ENCODE results near the gene CD84. TPM values are rescaled to one million over a fixed set of nuclear protein-coding genes. Genes with fewer than 3 reads are reported as not detected.

The CD84 gene
- total and polyA plus RNA-seq, 12 donors, result 1.0 to 29.9 (median 12.4) TPM

DNA sequence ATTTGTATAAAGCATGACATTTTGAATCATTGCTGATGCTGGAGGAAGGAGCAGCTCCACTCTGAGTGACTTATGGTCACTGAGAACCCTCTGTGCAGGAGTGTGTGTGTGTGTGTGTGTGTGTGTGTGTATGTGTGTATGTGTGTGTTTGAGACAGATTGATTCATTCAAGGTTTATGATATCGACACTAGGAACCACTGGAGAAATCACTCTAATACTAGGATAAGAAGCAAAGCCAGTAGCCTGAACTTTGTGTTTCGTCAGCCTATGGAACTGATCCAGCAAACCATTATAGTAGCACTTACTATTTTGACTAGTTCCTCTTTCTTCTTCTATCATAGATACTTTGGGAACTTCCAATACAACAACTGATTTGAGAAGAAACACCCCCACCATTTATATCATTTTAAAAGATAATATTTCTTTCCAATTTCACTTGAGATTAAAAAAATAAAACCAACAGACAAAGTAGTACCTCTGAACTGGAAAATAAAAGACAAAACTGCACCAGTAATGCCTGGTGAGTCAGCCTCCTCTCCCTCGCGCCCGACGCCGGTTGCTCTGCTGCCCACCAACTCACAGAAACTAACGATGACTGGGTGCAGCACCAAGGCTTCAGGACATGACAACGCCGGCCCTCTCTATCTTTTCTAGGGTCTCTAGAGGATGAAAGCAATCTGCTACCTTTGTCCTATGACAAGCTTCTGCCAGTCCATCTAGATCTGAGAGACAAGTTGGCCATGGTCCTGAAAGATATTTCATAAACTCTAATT is 46.6 kb upstream of the CD84 start:
- no peak overlapping the region for H3K27ac ChIP-seq
- peak in 1 of 7 donors; percentile 30 for DNase-seq
- no peak for TF ChIP-seq POLR2A (IDR thresholded peaks at IDR 0.05)
- TF ChIP-seq, protein P1, sequence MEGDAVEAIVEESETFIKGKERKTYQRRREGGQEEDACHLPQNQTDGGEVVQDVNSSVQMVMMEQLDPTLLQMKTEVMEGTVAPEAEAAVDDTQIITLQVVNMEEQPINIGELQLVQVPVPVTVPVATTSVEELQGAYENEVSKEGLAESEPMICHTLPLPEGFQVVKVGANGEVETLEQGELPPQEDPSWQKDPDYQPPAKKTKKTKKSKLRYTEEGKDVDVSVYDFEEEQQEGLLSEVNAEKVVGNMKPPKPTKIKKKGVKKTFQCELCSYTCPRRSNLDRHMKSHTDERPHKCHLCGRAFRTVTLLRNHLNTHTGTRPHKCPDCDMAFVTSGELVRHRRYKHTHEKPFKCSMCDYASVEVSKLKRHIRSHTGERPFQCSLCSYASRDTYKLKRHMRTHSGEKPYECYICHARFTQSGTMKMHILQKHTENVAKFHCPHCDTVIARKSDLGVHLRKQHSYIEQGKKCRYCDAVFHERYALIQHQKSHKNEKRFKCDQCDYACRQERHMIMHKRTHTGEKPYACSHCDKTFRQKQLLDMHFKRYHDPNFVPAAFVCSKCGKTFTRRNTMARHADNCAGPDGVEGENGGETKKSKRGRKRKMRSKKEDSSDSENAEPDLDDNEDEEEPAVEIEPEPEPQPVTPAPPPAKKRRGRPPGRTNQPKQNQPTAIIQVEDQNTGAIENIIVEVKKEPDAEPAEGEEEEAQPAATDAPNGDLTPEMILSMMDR (IDR thresholded peaks at IDR 0.05), result no peak
- H3K4me3 ChIP-seq, result no peak overlapping the region
- WGBS, 4 donors, result 71 to 83% (median 78%) methylated on average over 10 of the region's 10 CpGs
- peaks cover 0 to 4% of the 10 kb centered on the region in 2 donors for H3K4me1 ChIP-seq (replicated peaks in 1 of 2)
- H3K9me3 ChIP-seq (replicated peaks in 1 of 3), result no peaks in the 10 kb centered on the region
- H3K36me3 ChIP-seq (replicated peaks in 1 of 2), result no peaks in the 10 kb centered on the region
- H3K27me3 ChIP-seq, result no peaks in the 10 kb centered on the region
- intact Hi-C loops (cut with DNase I), result no loop called here

DNA sequence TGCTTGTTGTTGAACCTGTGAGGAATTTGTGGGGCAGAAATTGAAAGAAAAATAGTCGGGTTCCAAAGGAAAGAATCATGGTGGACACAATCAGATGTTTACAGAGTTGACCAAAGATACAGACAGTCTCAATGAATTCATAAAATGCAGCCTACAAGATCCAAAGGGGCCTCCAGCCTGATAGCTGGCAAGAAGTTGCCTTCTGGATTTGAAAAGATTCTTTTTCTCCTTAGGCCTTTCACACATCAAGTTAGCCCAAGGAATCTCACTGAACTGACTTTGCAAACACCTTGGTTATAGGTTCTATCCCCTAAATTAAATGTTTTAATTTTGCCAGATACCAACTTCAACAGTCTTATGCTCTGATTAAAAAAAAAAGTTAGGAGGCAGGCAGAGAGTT is 46.0 kb upstream of the CD84 start:
- TF ChIP-seq, protein P1 (IDR thresholded peaks at IDR 0.05), result no peak
- TF ChIP-seq POLR2A (IDR thresholded peaks at IDR 0.05), result no peak
- H3K27me3 ChIP-seq, result no peaks in the 10 kb centered on the region
- intact Hi-C loops (cut with DNase I), result no loop called here
- DNase-seq, result no peak
- H3K27ac ChIP-seq, result no peak overlapping the region
- H3K9me3 ChIP-seq (replicated peaks in 1 of 3), result no peaks in the 10 kb centered on the region
- H3K4me3 ChIP-seq, result no peak overlapping the region
- 60 to 75% (median 64%) methylated on average over 1 of the region's 1 CpG for WGBS, 4 donors
- H3K36me3 ChIP-seq (replicated peaks in 1 of 2), result no peaks in the 10 kb centered on the region
- peaks cover 0 to 3% of the 10 kb centered on the region in 2 donors for H3K4me1 ChIP-seq (replicated peaks in 1 of 2)

DNA sequence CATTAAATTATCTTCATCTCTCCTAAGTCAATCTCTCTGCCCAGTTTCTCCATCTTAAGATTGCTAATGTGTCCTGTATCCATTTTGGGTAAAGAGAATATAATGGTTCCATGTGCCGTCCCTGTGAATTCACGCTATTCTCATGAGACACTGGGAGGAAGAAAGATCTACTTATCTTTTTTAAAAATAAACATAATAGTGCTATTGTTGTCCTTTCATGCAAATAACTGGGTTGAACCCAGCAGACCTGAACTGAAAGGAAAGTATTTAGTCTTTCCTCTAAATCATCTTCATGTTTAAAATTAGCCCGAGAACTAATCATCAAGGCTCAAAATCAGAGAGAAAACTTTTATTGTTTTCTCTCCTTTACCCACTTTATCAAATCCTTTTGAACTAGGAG is 45.2 kb upstream of the CD84 start:
- H3K27ac ChIP-seq, result no peak overlapping the region
- no peaks in the 10 kb centered on the region for H3K4me1 ChIP-seq (replicated peaks in 1 of 2)
- DNase-seq, result no peak
- no peaks in the 10 kb centered on the region for H3K36me3 ChIP-seq (replicated peaks in 1 of 2)
- TF ChIP-seq, protein P1 (IDR thresholded peaks at IDR 0.05), result no peak
- no peak for TF ChIP-seq POLR2A (IDR thresholded peaks at IDR 0.05)
- intact Hi-C loops (cut with DNase I), result no loop called here
- 49 to 55% (median 51%) methylated on average over 3 of the region's 3 CpGs for WGBS, 4 donors
- no peaks in the 10 kb centered on the region for H3K9me3 ChIP-seq (replicated peaks in 1 of 3)
- H3K27me3 ChIP-seq, result no peaks in the 10 kb centered on the region
- no peak overlapping the region for H3K4me3 ChIP-seq

DNA sequence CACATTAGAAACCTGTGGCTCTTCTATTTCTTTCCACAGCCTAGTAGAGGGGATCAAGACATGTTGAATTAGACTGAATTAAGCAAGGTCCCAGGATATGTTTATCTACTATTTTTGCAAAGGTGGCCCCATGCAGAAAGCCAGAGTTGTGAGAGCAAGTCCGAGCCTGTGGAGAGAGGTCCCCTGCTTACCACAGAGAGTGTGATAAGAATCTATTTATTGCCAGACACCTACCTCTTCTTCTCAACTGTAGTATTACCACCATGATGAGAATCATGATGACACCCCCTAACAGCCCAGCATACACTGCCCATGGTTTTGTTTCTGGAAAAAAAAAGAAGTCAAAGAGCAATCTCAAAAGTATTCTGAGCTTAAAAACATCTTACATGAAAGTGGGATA is 44.6 kb upstream of the CD84 start:
- no peaks in the 10 kb centered on the region for H3K27me3 ChIP-seq
- H3K4me3 ChIP-seq, result no peak overlapping the region
- WGBS, 4 donors, result 55 to 75% (median 61%) methylated on average over 1 of the region's 1 CpG
- no peak overlapping the region for H3K27ac ChIP-seq
- H3K36me3 ChIP-seq (replicated peaks in 1 of 2), result no peaks in the 10 kb centered on the region
- no peaks in the 10 kb centered on the region for H3K9me3 ChIP-seq (replicated peaks in 1 of 3)
- intact Hi-C loops (cut with DNase I), result no loop called here
- no peak for DNase-seq
- TF ChIP-seq POLR2A (IDR thresholded peaks at IDR 0.05), result no peak
- TF ChIP-seq, protein P1 (IDR thresholded peaks at IDR 0.05), result no peak
- H3K4me1 ChIP-seq (replicated peaks in 1 of 2), result no peaks in the 10 kb centered on the region

Data from adrenal gland (tissue), 12 donors.